H9 (cell line): ENCODE data around the gene SACM1L. TPM values are rescaled to one million over a fixed set of nuclear protein-coding genes. Genes with fewer than 3 reads are reported as not detected.

Source experiments
- DNase-seq: peaks from one replicate; pipeline ENCODE4 v3.0.0-alpha.2; 2017
- H2AFZ ChIP-seq: one replicate; pipeline ENCODE4 v1.6.1; 2013; ENCODE audit warnings: mild to moderate bottlenecking, low read length, control low read depth, moderate library complexity
- H2AK5ac ChIP-seq: 2 replicates; pipeline ENCODE4 v1.6.1; 2013; ENCODE audit warnings: low read length, control low read depth, mixed read lengths; ENCODE audit not compliant: insufficient read length
- H2BK120ac ChIP-seq: one replicate; pipeline ENCODE4 v1.6.1; 2013; ENCODE audit warnings: low read depth, mild to moderate bottlenecking, low read length, control low read depth, inconsistent platforms; ENCODE audit not compliant: poor library complexity, severe bottlenecking
- H2BK12ac ChIP-seq: 2 replicates; pipeline ENCODE4 v1.6.1; 2013; ENCODE audit warnings: low read length, control low read depth, mixed read lengths, low read depth; ENCODE audit not compliant: insufficient read length
- H2BK15ac ChIP-seq: 2 replicates; pipeline ENCODE4 v1.6.1; 2013; ENCODE audit warnings: low read depth, low read length, control low read depth
- H2BK20ac ChIP-seq: one replicate; pipeline ENCODE4 v1.6.1; 2013; ENCODE audit warnings: low read depth, mild to moderate bottlenecking, low read length, control low read depth, inconsistent platforms; ENCODE audit not compliant: poor library complexity, severe bottlenecking
- H2BK5ac ChIP-seq: 2 replicates; pipeline ENCODE4 v1.6.1; 2013; ENCODE audit warnings: low read length, control low read depth, mixed read lengths; ENCODE audit not compliant: insufficient read length
- H3K14ac ChIP-seq: 2 replicates; pipeline ENCODE4 v1.6.1; 2013; ENCODE audit warnings: low read length, control low read depth; ENCODE audit not compliant: insufficient read depth
- H3K18ac ChIP-seq: 2 replicates; pipeline ENCODE4 v1.6.1; 2013; ENCODE audit warnings: low read depth, mild to moderate bottlenecking, mixed read lengths, low read length, control low read depth; ENCODE audit not compliant: insufficient read length
- H3K23ac ChIP-seq: 2 replicates; pipeline ENCODE4 v1.6.1; 2013; ENCODE audit warnings: low read length, control low read depth, mixed read lengths, low read depth; ENCODE audit not compliant: insufficient read length
- H3K23me2 ChIP-seq: 2 replicates; pipeline ENCODE4 v1.6.1; 2013; ENCODE audit warnings: low read depth, mild to moderate bottlenecking, mixed read lengths, low read length, control low read depth; ENCODE audit not compliant: insufficient read length, poor library complexity, severe bottlenecking
- H3K27ac ChIP-seq: 2 replicates; pipeline ENCODE4 v1.5.1; 2013; ENCODE audit warnings: low read length, control low read depth, mixed read lengths, low read depth; ENCODE audit not compliant: insufficient read length
- H3K27me3 ChIP-seq: 2 replicates; pipeline ENCODE4 v1.6.1; 2013; ENCODE audit warnings: low read length, control low read depth, inconsistent platforms; ENCODE audit not compliant: insufficient read depth
- H3K4ac ChIP-seq: 2 replicates; pipeline ENCODE4 v1.6.1; 2013; ENCODE audit warnings: low read depth, mild to moderate bottlenecking, control low read depth, inconsistent platforms, low read length, moderate library complexity
- H3K4me1 ChIP-seq: 2 replicates; pipeline ENCODE4 v1.6.1; 2013; ENCODE audit warnings: low read length, control low read depth, inconsistent platforms; ENCODE audit not compliant: insufficient read depth
- H3K4me2 ChIP-seq: 2 replicates; pipeline ENCODE4 v1.6.1; 2013; ENCODE audit warnings: low read length, control low read depth, mixed read lengths; ENCODE audit not compliant: insufficient read length, insufficient read depth
- H3K56ac ChIP-seq: 2 replicates; pipeline ENCODE4 v1.6.1; 2013; ENCODE audit warnings: low read depth, mild to moderate bottlenecking, mixed read lengths, low read length, control low read depth; ENCODE audit not compliant: insufficient read length
- H3K79me1 ChIP-seq: 2 replicates; pipeline ENCODE4 v1.6.1; 2013; ENCODE audit warnings: low read depth, mild to moderate bottlenecking, moderate library complexity, low read length, control low read depth, inconsistent platforms; ENCODE audit not compliant: insufficient read depth, poor library complexity, severe bottlenecking
- H3K79me2 ChIP-seq: 2 replicates; pipeline ENCODE4 v1.6.1; 2013; ENCODE audit warnings: low read length, control low read depth, inconsistent platforms; ENCODE audit not compliant: insufficient read depth
- H3K9ac ChIP-seq: 2 replicates; pipeline ENCODE4 v1.6.1; 2013; ENCODE audit warnings: low read length, control low read depth, mixed read lengths; ENCODE audit not compliant: insufficient read length; ENCODE audit errors: extremely low read depth
- H3K9me3 ChIP-seq: one replicate; pipeline ENCODE4 v1.6.1; 2013; ENCODE audit warnings: low read depth, low read length, inconsistent platforms; ENCODE audit not compliant: control insufficient read depth
- H3T11ph ChIP-seq: one replicate; pipeline ENCODE4 v1.6.1; 2013; ENCODE audit warnings: mild to moderate bottlenecking, low read length, control low read depth, inconsistent platforms
- H4K20me1 ChIP-seq: one replicate; pipeline ENCODE4 v1.6.1; 2013; ENCODE audit not compliant: control insufficient read depth, insufficient read length, insufficient read depth
- H4K5ac ChIP-seq: 2 replicates; pipeline ENCODE4 v1.6.1; 2013; ENCODE audit warnings: low read depth, mild to moderate bottlenecking, mixed read lengths, low read length, control low read depth; ENCODE audit not compliant: insufficient read length
- H4K8ac ChIP-seq: replicated peaks from 2 replicates; pipeline ENCODE4 v1.6.1; 2013; ENCODE audit warnings: low read length, control low read depth, mixed read lengths, low read depth; ENCODE audit not compliant: insufficient read length
- H4K91ac ChIP-seq: 2 replicates; pipeline ENCODE4 v1.6.1; 2013; ENCODE audit warnings: low read depth, mild to moderate bottlenecking, moderate library complexity, mixed read lengths, low read length, control low read depth; ENCODE audit not compliant: insufficient read length
- H3K27ac Mint-ChIP-seq, 3 experiments: 2 replicates in 2 of 3; 3 replicates in 1 of 3; pipeline ENCODE4 v1.8.0; 2020 to 2021; ENCODE audit warnings: mixed read lengths in 3 of 3, mild to moderate bottlenecking in 1 of 3, moderate library complexity in 1 of 3
- H3K27me3 Mint-ChIP-seq: 2 replicates; pipeline ENCODE4 v1.8.0; 2021; ENCODE audit warnings: low read depth, mild to moderate bottlenecking, moderate library complexity, mixed read lengths
- H3K36me3 Mint-ChIP-seq, 3 experiments: 2 replicates in 2 of 3; 3 replicates in 1 of 3; pipeline ENCODE4 v1.8.0; 2020 to 2021; ENCODE audit warnings: low read depth in 3 of 3, mixed read lengths in 3 of 3; ENCODE audit not compliant: insufficient read depth in 1 of 3
- H3K4me1 Mint-ChIP-seq, 2 experiments: 2 replicates each; pipeline ENCODE4 v1.8.0; 2020; ENCODE audit warnings: mixed read lengths in 2 of 2
- H3K4me3 Mint-ChIP-seq, 2 experiments: 2 replicates in 1 of 2; 3 replicates in 1 of 2; pipeline ENCODE4 v1.8.0; 2020 to 2021; ENCODE audit warnings: mild to moderate bottlenecking in 2 of 2, mixed read lengths in 2 of 2, moderate library complexity in 1 of 2
- H3K9me3 Mint-ChIP-seq, 2 experiments: 2 replicates in 1 of 2; 3 replicates in 1 of 2; pipeline ENCODE4 v1.8.0; 2020; ENCODE audit warnings: mild to moderate bottlenecking in 2 of 2, mixed read lengths in 2 of 2, moderate library complexity in 1 of 2
- WGBS: extraction: QIAGEN DNeasy Blood & Tissue Kit; methylation state at CpG from one replicate; pipeline ENCODE4 v1.1.7; 2013; ENCODE audit warnings: missing lambda C conversion rate, low lambda C conversion rate, mixed read lengths; ENCODE audit not compliant: insufficient read length; ENCODE audit errors: extremely low coverage; 5-methylcytosine and 5-hydroxymethylcytosine counted together
- total RNA-seq: library from RNA; stranded (reverse); gene quantifications from 2 replicates; pipeline ENCODE4 v1.2.1, GENCODE V29; 2021
- TF ChIP-seq, protein P1 (sequence below): fragments of 200-600 bp; sonication (generic); conservative IDR thresholded peaks from 3 replicates; pipeline ENCODE4 v1.8.0; 2021; ENCODE audit warnings: antibody characterized with exemption, mild to moderate bottlenecking

Gene SACM1L
- total RNA-seq, 1 experiment from 2014 or later: 52.8 TPM

DNA sequence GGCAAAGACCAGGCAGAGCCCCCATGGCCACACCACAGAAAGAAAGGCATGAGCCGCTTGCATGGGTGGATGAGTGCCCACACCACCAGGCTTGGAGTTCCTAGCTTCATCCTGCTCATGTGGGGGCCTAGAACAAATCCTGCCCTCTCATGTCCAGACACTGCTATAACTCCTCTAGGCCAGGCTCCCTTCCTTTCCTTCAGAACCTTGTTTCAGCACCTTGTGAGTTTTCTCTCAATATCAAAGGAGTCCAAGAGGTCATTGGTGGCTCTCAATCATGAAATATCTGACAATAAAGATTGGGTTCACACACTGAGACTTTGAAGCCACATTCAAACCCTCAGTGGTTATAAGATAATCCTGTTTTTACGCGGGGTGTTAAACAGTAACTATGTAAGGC is 94.5 kb downstream of the SACM1L start:
- no peak overlapping the region for H3K4me3 Mint-ChIP-seq
- no peaks in the 10 kb centered on the region for H3K23me2 ChIP-seq
- H3K27ac Mint-ChIP-seq: no peak overlapping the region
- H2AFZ ChIP-seq: no peak overlapping the region
- H3K27me3 ChIP-seq: 0 out of 2 replicates have a peak, but pooled peaks cover 2% of the 10 kb centered on the region
- no peak overlapping the region for H2BK20ac ChIP-seq
- no peak overlapping the region for H4K8ac ChIP-seq
- H3K4me2 ChIP-seq: no peak overlapping the region
- H3K9ac ChIP-seq: no peak overlapping the region
- H3K27me3 Mint-ChIP-seq: peaks cover 22% of the 10 kb centered on the region
- no peak overlapping the region for H3K56ac ChIP-seq
- TF ChIP-seq, protein P1, sequence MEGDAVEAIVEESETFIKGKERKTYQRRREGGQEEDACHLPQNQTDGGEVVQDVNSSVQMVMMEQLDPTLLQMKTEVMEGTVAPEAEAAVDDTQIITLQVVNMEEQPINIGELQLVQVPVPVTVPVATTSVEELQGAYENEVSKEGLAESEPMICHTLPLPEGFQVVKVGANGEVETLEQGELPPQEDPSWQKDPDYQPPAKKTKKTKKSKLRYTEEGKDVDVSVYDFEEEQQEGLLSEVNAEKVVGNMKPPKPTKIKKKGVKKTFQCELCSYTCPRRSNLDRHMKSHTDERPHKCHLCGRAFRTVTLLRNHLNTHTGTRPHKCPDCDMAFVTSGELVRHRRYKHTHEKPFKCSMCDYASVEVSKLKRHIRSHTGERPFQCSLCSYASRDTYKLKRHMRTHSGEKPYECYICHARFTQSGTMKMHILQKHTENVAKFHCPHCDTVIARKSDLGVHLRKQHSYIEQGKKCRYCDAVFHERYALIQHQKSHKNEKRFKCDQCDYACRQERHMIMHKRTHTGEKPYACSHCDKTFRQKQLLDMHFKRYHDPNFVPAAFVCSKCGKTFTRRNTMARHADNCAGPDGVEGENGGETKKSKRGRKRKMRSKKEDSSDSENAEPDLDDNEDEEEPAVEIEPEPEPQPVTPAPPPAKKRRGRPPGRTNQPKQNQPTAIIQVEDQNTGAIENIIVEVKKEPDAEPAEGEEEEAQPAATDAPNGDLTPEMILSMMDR: peak; percentile 39; the same call in 2 of the 3 replicates
- peaks cover 2 to 9% of the 10 kb centered on the region in 2 experiments; a peak in 3 of 5 replicates for H3K9me3 Mint-ChIP-seq
- no peak overlapping the region for H4K5ac ChIP-seq
- H3K4me1 ChIP-seq: no peaks in the 10 kb centered on the region
- H3K4ac ChIP-seq: no peak overlapping the region
- peaks cover 0 to under 1% (median 0%) of the 10 kb centered on the region in 3 experiments; a peak in 1 of 7 replicates for H3K36me3 Mint-ChIP-seq
- no peak overlapping the region for H2BK12ac ChIP-seq
- H4K91ac ChIP-seq: no peak overlapping the region
- H3K18ac ChIP-seq: no peak overlapping the region
- H2BK5ac ChIP-seq: no peak overlapping the region
- no peak overlapping the region for H2AK5ac ChIP-seq
- no peak overlapping the region for H3K14ac ChIP-seq
- no CpG with 5 or more reads among the region's 3 CpGs for WGBS
- peaks cover 0 to 4% of the 10 kb centered on the region in 2 experiments; a peak in 2 of 4 replicates for H3K4me1 Mint-ChIP-seq
- H4K20me1 ChIP-seq: no peaks in the 10 kb centered on the region
- H2BK15ac ChIP-seq: no peak overlapping the region
- no peaks in the 10 kb centered on the region for H3K79me1 ChIP-seq
- no peak for DNase-seq
- no peak overlapping the region for H3K23ac ChIP-seq
- H3K9me3 ChIP-seq: no peaks in the 10 kb centered on the region
- no peak overlapping the region for H2BK120ac ChIP-seq
- H3K79me2 ChIP-seq: no peaks in the 10 kb centered on the region
- no peak overlapping the region for H3K27ac ChIP-seq
- no peak overlapping the region for H3T11ph ChIP-seq
